ENCODE results near the gene PHF21A.
"Not testable (repeated sequence)": the region's sequence is repeated elsewhere in the genome, so short reads cannot be mapped to it uniquely, and the experiment has no call there.

The PHF21A gene

DNA sequence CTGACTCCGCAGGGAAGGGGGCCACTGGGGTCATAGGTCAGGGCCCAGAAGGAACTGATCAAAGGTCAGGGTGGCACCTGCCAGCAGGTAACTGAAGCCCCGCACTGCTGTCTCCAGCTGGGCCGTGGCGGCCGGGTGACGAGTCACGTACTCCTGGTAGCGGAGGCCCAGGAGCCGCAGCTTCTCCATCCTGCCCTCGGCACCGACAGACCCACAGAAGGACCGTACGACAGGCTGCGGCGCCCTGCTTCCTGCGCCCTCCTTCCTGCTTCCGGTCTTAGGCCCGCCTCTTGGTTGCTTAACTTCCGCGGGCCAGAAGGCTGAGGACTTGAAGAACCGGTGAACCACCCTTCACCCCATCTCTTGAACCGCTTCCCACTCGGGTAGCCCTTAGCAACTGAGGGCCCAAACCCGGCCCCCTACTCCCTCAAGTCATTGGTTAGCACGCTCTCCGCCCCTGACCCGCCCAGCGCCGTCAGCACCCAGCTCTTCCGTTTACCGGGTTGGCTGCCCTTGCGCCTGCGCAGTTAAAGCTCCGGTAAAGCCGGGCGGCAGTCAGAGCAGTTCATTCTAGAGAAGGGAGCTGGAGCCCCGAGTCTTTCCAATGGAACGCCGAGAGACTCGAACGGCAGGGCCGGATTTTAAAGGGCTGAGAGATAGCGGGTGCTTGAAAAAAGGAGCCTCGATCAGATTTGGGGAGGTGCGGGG, 203.5 kb downstream of the PHF21A start, which contains the start of gene PEX16:
PEX16 (minus strand) TSS at position 255 of the 708 bp plus-strand sequence; CDS start at position 189, 66 bp downstream.
- DNase-seq: peak; percentile 96

DNA sequence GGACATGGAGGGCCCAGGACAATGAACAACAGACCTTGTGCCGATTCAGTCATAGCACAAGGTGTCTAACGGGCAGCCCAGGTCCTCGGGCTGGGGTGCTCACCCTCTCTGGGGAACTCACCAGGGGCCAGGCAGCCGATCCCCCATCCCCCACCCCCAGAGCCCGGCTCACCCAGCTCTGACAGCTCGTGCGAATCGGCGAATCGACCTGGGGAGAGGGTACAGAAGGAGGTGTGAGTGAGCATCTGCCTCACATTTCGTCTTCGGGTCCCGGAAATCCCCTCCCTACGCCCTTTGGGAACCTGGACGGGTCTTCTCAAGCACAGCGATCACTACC, 204.0 kb downstream of the PHF21A start:
- DNase-seq: no peak

DNA sequence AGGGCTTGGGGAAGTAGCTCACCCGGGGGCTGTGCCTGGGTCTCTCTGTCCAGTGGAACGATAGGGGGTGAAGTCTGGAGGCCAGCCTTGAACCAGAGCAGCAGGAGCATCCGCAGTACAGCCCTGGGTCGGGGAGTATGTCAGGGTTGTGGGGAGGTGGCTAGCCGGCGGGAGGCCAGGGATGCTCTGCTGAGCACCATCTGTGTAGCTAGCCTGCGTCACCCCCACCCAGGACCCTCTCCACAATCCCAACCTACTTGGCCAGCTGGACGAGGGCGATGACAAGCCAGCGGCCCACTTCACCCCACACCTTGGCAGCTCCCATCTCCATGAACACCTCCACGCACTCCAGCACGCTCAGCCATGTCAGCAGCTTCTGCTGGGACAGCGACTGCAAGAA, 205.8 kb downstream of the PHF21A start:
- DNase-seq: no peak

- DNase-seq: no peak
Measured at GRCh38 chr11:45913942-45914635, 207.2 kb downstream of the PHF21A start.

GRCh38 chr11:45913514-45913913, 207.7 kb downstream of the PHF21A start:
- no peak for DNase-seq

- no peak for DNase-seq
Measured at GRCh38 chr11:45910623-45911022, 210.6 kb downstream of the PHF21A start.

DNA sequence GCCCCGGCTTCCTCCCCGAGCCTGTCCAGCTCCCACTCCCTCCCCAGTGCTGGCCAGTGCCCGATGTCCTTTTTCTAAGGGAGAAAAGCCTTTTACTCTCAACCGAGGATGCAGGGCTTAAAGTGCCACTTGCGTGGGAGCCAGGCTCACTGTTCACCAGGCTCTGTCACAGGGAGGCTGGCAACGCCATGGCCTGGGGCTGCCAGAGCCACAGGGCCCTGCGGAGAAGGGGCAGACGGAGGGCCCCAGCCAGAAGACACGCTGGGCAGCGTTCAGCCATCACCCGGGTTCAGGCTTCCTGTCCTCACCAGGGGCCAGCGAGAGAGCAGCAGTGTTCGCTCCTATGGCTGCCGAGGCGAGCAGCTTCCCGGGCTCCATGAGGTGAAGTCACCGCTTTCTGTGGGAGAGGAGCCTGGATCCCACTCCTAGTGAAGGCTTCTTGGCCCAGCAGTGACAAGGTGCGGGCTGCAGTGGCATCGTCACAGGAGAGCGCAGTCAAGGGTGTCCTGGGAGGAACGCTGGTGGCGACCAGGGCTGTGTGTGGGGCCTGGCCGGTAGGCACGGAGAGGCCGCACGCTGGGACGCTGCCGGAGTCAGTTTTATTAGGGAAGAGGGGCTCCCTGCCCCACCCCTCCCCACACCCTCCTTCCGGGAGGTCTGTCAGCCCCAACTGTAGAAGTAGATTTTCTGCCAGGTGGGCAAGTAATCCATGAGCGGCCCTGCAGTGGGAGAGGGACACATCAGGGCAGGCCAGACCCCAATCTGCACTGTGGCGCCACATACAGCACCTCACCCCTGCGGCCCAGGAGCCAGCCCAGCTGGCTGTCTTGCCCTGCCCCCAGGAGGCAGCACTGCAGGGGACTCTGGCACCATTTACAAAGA, 211.4 kb downstream of the PHF21A start:
- no peak for DNase-seq

DNA sequence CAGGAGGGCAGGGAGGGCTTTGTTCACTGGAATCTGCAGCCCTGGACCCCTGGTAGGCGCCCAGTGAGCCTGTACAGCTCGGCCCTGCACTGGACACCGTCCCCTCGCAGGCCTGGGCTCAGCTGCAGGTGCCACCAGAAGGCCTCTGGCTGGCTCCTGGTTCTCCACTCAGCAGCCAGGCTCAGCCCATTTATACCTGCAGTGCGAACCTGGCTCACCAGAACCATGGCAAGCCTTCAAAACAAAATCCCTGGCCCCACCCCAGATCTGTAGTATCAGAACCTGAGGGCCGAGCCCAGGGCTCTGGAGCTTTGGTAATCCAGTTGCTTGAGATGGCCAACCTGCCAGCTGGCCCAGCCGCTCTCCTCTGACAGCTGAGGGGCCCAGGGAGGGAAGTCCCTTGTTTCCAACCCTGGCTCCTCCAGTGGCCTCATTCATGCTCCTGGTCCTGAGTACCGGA, 213.3 kb downstream of the PHF21A start:
- peak; percentile 47 for DNase-seq

- DNase-seq: no peak
Measured at GRCh38 chr11:45906965-45907611, 214.2 kb downstream of the PHF21A start, which contains the start of gene FREY1. TSS of gene FREY1 (minus strand) at chr11:45907271. CDS start at chr11:45907245, 26 bp downstream.

DNA sequence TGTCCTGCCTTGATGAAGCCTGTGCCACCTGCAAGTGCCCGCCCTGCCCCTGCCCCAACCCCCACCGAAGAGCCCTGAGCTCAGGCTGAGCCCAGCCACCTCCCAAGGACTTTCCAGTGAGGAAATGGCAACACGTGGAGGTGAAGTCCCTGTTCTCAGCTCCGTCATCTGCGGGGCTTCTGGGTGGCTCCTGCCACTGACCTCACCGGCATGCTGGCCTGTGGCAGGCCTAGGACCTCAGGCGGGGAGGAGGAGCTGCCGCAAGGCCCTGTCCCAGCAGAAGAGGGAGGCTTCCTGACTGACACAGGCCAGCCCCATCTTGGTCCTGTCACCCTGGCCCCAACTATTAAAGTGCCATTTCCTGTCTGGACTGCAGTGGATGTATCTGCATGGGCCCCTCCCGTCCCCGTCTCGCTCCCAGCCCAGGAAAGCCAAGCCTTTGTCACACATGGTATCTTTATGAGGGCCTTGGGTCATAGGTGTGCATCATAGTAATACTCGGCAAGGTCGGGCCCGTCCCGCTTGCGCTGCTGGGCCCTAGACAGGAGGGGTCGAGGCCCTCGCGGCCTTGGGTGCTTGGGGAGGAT, 215.1 kb downstream of the PHF21A start:
- DNase-seq: no peak

GRCh38 chr11:45905576-45905975, 215.7 kb downstream of the PHF21A start:
- not testable (repeated sequence) for DNase-seq

- no peak for DNase-seq
Measured at GRCh38 chr11:45905095-45905494, 216.2 kb downstream of the PHF21A start.

- DNase-seq: no peak
Measured at GRCh38 chr11:45904309-45904915, 216.8 kb downstream of the PHF21A start.

DNA sequence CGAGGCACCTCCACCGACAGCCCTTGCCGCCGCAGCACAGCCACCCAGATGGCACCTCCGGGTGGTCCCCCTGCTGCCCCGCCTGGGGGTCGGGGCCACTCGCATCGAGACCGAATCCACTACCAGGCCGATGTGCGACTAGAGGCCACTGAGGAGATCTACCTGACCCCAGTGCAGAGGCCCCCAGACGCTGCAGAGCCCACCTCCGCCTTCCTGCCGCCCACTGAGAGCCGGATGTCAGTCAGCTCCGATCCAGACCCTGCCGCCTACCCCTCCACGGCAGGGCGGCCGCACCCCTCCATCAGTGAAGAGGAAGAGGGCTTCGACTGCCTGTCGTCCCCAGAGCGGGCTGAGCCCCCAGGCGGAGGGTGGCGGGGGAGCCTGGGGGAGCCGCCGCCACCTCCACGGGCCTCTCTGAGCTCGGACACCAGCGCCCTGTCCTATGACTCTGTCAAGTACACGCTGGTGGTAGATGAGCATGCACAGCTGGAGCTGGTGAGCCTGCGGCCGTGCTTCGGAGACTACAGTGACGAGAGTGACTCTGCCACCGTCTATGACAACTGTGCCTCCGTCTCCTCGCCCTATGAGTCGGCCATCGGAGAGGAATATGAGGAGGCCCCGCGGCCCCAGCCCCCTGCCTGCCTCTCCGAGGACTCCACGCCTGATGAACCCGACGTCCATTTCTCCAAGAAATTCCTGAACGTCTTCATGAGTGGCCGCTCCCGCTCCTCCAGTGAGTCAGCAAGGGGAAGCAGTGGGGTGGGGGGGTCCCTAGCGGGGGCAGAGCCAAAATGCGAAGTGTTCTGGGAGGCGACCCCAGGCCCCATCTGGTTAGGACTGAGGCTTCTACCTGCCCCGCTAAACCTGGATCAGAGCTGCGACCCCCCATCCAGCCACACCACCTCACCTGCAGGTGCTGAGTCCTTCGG, 218.5 kb downstream of the PHF21A start:
- DNase-seq: no peak

DNA sequence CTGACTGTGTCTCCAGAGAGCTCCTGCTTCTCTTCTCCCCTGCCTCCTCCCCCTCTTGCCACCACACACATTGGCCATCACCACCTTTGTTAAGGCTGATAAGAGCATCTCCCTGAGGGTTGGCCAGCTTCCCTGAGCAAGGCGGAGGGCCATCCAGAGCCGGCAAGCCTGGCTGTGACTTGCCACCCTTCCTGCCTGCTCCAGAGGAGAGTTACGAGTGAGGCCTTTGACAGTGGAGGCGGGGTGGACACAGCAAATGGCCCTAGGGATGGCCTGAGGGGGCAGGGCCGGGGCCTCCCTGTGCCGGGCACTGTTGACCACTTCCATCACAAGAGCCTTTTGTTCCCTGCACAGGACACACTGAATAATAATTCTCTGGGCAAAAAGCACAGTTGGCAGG, 219.6 kb downstream of the PHF21A start:
- no peak for DNase-seq

- peak; percentile 42 for DNase-seq
Measured at GRCh38 chr11:45900916-45901617, 220.2 kb downstream of the PHF21A start.

DNA sequence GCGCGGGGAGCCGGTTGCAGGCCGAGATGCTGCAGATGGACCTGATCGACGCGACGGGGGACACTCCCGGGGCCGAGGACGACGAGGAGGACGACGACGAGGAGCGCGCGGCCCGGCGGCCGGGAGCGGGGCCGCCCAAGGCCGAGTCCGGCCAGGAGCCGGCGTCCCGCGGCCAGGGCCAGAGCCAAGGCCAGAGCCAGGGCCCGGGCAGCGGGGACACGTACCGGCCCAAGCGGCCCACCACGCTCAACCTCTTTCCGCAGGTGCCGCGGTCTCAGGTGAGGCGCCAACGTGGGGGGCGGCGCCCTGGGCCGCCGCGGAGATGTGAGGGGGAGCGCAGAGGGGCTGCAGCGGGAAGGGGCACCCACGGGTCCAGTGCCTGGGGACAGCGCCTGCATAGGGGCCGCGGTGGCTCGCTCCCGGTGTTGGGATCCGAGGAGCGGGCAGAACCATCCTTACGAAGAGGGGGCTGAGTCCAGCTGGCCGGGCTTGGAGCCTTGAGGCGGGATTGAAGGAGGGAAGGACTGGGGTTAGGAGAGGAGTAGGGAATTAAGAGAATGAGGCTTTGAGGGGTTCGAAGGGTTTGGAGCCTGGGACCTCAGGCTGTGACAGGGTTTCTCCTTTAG, 221.0 kb downstream of the PHF21A start:
- peak; percentile 67 for DNase-seq

DNA sequence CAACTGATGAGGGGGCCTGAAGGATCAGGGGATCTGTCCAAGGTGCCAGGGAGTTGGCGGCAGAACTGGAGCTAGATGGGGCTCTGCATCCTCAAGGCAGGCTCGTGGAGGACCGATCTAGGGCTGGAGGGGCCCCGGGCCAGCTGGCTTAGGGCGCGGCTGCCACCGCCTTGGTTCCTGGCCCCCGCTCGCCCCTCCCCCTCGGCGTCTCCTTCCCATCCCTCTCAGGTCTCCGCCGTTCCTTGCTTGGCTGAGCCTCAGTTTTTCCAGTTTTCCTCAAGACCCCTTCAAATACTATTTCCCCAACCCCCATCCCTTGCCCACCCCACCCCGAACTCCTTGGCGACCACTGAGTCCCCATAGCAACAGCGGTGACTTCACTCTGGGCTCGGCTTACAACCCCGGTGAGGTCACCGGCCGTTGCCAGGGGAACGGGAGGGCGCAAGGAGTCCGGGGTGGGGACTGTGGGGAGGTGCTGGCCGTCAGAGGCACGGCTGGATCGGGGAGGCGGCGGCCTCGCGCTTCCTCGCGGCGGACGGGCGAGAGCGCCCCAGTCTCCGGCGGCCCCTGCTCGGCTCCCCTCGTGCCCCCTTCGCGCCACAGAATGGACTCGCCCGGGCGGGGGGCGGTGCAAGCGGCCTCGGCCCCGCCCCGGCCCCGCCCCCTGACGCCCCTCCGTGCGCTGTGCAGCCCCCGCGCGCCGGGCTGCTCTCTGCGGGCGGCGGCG, 221.6 kb downstream of the PHF21A start:
- DNase-seq: peak; percentile 89

GRCh38 chr11:45899086-45899447, 222.2 kb downstream of the PHF21A start:
- DNase-seq: no peak
